ENCODE data around the gene MKRN2.
"Not testable (repeated sequence)": the region's sequence is repeated elsewhere in the genome, so short reads cannot be mapped to it uniquely, and the experiment has no call there.

MKRN2 gene

GRCh38 chr3:12522721-12523120 lies 34.2 kb upstream of the MKRN2 start:
- no peaks in the 10 kb centered on the region for H3K4me1 ChIP-seq (ENCODE audit: control insufficient read depth, low read depth, low read length)
- no peaks in the 10 kb centered on the region for H3K9me3 ChIP-seq (ENCODE audit: control insufficient read depth, low read depth, low read length)
- no peaks in the 10 kb centered on the region for H3K27me3 ChIP-seq (ENCODE audit: control insufficient read depth, insufficient read depth, low read length)
- no peak overlapping the region for H3K27ac ChIP-seq (ENCODE audit: low read length)
- H3K36me3 ChIP-seq (ENCODE audit: control insufficient read depth, low read depth, low read length): peaks cover 20% of the 10 kb centered on the region
- no peak overlapping the region for H3K9ac ChIP-seq (ENCODE audit: low read length)
- H3K4me3 ChIP-seq (ENCODE audit: low read length): no peak overlapping the region

- H3K9ac ChIP-seq (ENCODE audit: low read length): no peak overlapping the region
- peaks cover 38% of the 10 kb centered on the region for H3K36me3 ChIP-seq (ENCODE audit: control insufficient read depth, low read depth, low read length)
- H3K27me3 ChIP-seq (ENCODE audit: control insufficient read depth, insufficient read depth, low read length): no peaks in the 10 kb centered on the region
- H3K9me3 ChIP-seq (ENCODE audit: control insufficient read depth, low read depth, low read length): no peaks in the 10 kb centered on the region
- no peaks in the 10 kb centered on the region for H3K4me1 ChIP-seq (ENCODE audit: control insufficient read depth, low read depth, low read length)
- no peak overlapping the region for H3K4me3 ChIP-seq (ENCODE audit: low read length)
- H3K27ac ChIP-seq (ENCODE audit: low read length): no peak overlapping the region
Measured at GRCh38 chr3:12527757-12528143, 29.1 kb upstream of the MKRN2 start.

GRCh38 chr3:12532182-12532581 lies 24.7 kb upstream of the MKRN2 start:
- no peaks in the 10 kb centered on the region for H3K9me3 ChIP-seq (ENCODE audit: control insufficient read depth, low read depth, low read length)
- H3K27ac ChIP-seq (ENCODE audit: low read length): no peak overlapping the region
- no peak overlapping the region for H3K9ac ChIP-seq (ENCODE audit: low read length)
- no peak overlapping the region for H3K4me3 ChIP-seq (ENCODE audit: low read length)
- no peaks in the 10 kb centered on the region for H3K27me3 ChIP-seq (ENCODE audit: control insufficient read depth, insufficient read depth, low read length)
- H3K4me1 ChIP-seq (ENCODE audit: control insufficient read depth, low read depth, low read length): no peaks in the 10 kb centered on the region
- H3K36me3 ChIP-seq (ENCODE audit: control insufficient read depth, low read depth, low read length): peaks cover 42% of the 10 kb centered on the region

- H3K27ac ChIP-seq (ENCODE audit: low read length): no peak overlapping the region
- H3K36me3 ChIP-seq (ENCODE audit: control insufficient read depth, low read depth, low read length): peaks cover 27% of the 10 kb centered on the region
- no peaks in the 10 kb centered on the region for H3K9me3 ChIP-seq (ENCODE audit: control insufficient read depth, low read depth, low read length)
- H3K4me1 ChIP-seq (ENCODE audit: control insufficient read depth, low read depth, low read length): no peaks in the 10 kb centered on the region
- no peak overlapping the region for H3K4me3 ChIP-seq (ENCODE audit: low read length)
- H3K27me3 ChIP-seq (ENCODE audit: control insufficient read depth, insufficient read depth, low read length): no peaks in the 10 kb centered on the region
- H3K9ac ChIP-seq (ENCODE audit: low read length): no peak overlapping the region
Measured at GRCh38 chr3:12536423-12536822, 20.5 kb upstream of the MKRN2 start.

- Histone ChIP-seq H3K27me3 (ENCODE audit: control insufficient read depth, insufficient read depth, low read length) (no peaks in the 10 kb centered on the region), H3K27ac (ENCODE audit: low read length) (no peak overlapping the region), H3K9ac (ENCODE audit: low read length) (no peak overlapping the region), H3K4me3 (ENCODE audit: low read length) (no peak overlapping the region), H3K4me1 (ENCODE audit: control insufficient read depth, low read depth, low read length) (no peaks in the 10 kb centered on the region), H3K36me3 (ENCODE audit: control insufficient read depth, low read depth, low read length) (peaks cover 4% of the 10 kb centered on the region), H3K9me3 (ENCODE audit: control insufficient read depth, low read depth, low read length) (no peaks in the 10 kb centered on the region)
Measured at GRCh38 chr3:12541625-12542024, 15.3 kb upstream of the MKRN2 start.

- not testable (repeated sequence) for H3K27ac ChIP-seq (ENCODE audit: low read length); H3K27me3 ChIP-seq (ENCODE audit: control insufficient read depth, insufficient read depth, low read length)
Measured at GRCh38 chr3:12543497-12543896, 13.4 kb upstream of the MKRN2 start.

GRCh38 chr3:12544652-12545472 lies 12.0 kb upstream of the MKRN2 start:
- Histone ChIP-seq H3K4me3 (ENCODE audit: low read length) (no peak overlapping the region), H3K27ac (ENCODE audit: low read length) (no peak overlapping the region), H3K36me3 (ENCODE audit: control insufficient read depth, low read depth, low read length) (peaks cover 4% of the 10 kb centered on the region), H3K9ac (ENCODE audit: low read length) (no peak overlapping the region), H3K9me3 (ENCODE audit: control insufficient read depth, low read depth, low read length) (no peaks in the 10 kb centered on the region), H3K4me1 (ENCODE audit: control insufficient read depth, low read depth, low read length) (no peaks in the 10 kb centered on the region), H3K27me3 (ENCODE audit: control insufficient read depth, insufficient read depth, low read length) (no peaks in the 10 kb centered on the region)

More at GRCh38 chr3:12543497-12543896, 13.4 kb upstream of the MKRN2 start:
- H3K4me3 ChIP-seq (ENCODE audit: low read length); H3K36me3 ChIP-seq (ENCODE audit: control insufficient read depth, low read depth, low read length); H3K9me3 ChIP-seq (ENCODE audit: control insufficient read depth, low read depth, low read length); H3K4me1 ChIP-seq (ENCODE audit: control insufficient read depth, low read depth, low read length); H3K9ac ChIP-seq (ENCODE audit: low read length): not testable (repeated sequence)

- no peak within 1 kb of the TSS for H3K4me3 ChIP-seq (ENCODE audit: low read length)
- H3K27ac ChIP-seq (ENCODE audit: low read length): no peak within 1 kb of the TSS
- H3K4me1 ChIP-seq (ENCODE audit: control insufficient read depth, low read depth, low read length): no peaks in the 10 kb centered on the region
- no peaks in the 10 kb centered on the region for H3K9me3 ChIP-seq (ENCODE audit: control insufficient read depth, low read depth, low read length)
- H3K36me3 ChIP-seq (ENCODE audit: control insufficient read depth, low read depth, low read length): no peaks in the 10 kb centered on the region
- H3K27me3 ChIP-seq (ENCODE audit: control insufficient read depth, insufficient read depth, low read length): no peaks in the 10 kb centered on the region
- H3K9ac ChIP-seq (ENCODE audit: low read length): no peak within 1 kb of the TSS
Measured at GRCh38 chr3:12545473-12545791, 11.5 kb upstream of the MKRN2 start, which contains the start of gene MKRN2OS. TSS of gene MKRN2OS (minus strand) at chr3:12545499. CDS start at chr3:12545464, 35 bp downstream.

GRCh38 chr3:12549971-12550760 lies 6.7 kb upstream of the MKRN2 start:
- no peak overlapping the region for H3K4me3 ChIP-seq (ENCODE audit: low read length)

GRCh38 chr3:12553921-12554391 lies 2.9 kb upstream of the MKRN2 start:
- Histone ChIP-seq H3K4me1 (ENCODE audit: control insufficient read depth, low read depth, low read length) (peaks cover 9% of the 10 kb centered on the region), H3K36me3 (ENCODE audit: control insufficient read depth, low read depth, low read length) (no peaks in the 10 kb centered on the region), H3K4me3 (ENCODE audit: low read length) (peak overlapping the region; percentile 13), H3K27me3 (ENCODE audit: control insufficient read depth, insufficient read depth, low read length) (no peaks in the 10 kb centered on the region), H3K9me3 (ENCODE audit: control insufficient read depth, low read depth, low read length) (no peaks in the 10 kb centered on the region), H3K9ac (ENCODE audit: low read length) (no peak overlapping the region), H3K27ac (ENCODE audit: low read length) (no peak overlapping the region)

More at GRCh38 chr3:12549971-12550760, 6.7 kb upstream of the MKRN2 start:
- no peaks in the 10 kb centered on the region for H3K9me3 ChIP-seq (ENCODE audit: control insufficient read depth, low read depth, low read length)
- H3K27ac ChIP-seq (ENCODE audit: low read length): no peak overlapping the region
- no peak overlapping the region for H3K9ac ChIP-seq (ENCODE audit: low read length)
- no peaks in the 10 kb centered on the region for H3K4me1 ChIP-seq (ENCODE audit: control insufficient read depth, low read depth, low read length)
- H3K36me3 ChIP-seq (ENCODE audit: control insufficient read depth, low read depth, low read length): no peaks in the 10 kb centered on the region
- no peaks in the 10 kb centered on the region for H3K27me3 ChIP-seq (ENCODE audit: control insufficient read depth, insufficient read depth, low read length)

- Histone ChIP-seq H3K27ac (ENCODE audit: low read length) (no peak overlapping the region), H3K27me3 (ENCODE audit: control insufficient read depth, insufficient read depth, low read length) (no peaks in the 10 kb centered on the region), H3K4me3 (ENCODE audit: low read length) (peak overlapping the region; percentile 91), H3K36me3 (ENCODE audit: control insufficient read depth, low read depth, low read length) (no peaks in the 10 kb centered on the region), H3K4me1 (ENCODE audit: control insufficient read depth, low read depth, low read length) (peaks cover 14% of the 10 kb centered on the region), H3K9ac (ENCODE audit: low read length) (peak overlapping the region; percentile 88), H3K9me3 (ENCODE audit: control insufficient read depth, low read depth, low read length) (no peaks in the 10 kb centered on the region)
Measured at GRCh38 chr3:12556314-12556689, 585 bp upstream of the MKRN2 start.
